GM21390 (cell line): ENCODE results near the gene PLEKHA5.
"Not testable (repeated sequence)": the region's sequence is repeated elsewhere in the genome, so short reads cannot be mapped to it uniquely, and the experiment has no call there.

Source experiments
- ATAC-seq: cut with Tn5 transposase; IDR thresholded peaks from one replicate; pipeline ENCODE4 v1.9.1; 2021; ENCODE audit not compliant: unreplicated experiment

The PLEKHA5 gene

DNA sequence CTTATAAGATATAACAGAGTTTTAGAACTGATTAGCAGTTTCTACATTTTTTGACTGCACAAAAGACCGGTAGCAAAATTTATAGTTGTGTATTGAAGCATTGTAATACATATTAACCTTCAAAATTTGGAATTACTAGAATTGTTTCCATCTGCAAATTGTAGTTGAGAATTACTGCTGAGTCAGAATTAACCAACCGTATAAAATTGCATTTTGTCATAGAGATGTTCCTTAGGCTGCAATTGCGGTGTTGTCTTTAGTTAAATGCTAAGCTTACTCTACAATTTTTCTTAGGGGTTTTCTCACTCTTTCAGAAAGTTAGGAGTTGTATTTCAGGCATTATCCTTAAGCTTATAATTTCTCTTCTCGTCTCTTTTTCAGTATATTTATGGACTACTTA lies 132.2 kb downstream of the PLEKHA5 start:
- ATAC-seq: no peak

DNA sequence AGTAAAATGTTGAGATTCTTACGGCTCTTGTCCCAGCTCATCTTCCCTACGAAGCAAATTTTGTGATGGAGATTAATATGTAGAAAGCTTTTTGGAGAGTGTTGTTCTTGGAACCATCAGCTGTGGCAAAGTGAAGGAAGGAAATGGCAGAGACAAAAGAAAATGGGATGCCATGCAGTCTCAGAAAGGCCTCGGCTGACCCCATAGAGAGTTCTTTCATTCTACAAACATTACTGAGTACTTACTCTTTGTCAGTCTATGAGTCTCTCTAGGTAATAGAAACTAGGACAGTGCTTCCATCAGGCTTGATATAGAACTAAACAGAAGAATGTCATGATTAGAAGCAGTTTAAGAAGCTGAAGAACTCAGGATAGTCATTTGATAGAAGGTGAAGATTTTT lies 134.1 kb downstream of the PLEKHA5 start:
- no peak for ATAC-seq

DNA sequence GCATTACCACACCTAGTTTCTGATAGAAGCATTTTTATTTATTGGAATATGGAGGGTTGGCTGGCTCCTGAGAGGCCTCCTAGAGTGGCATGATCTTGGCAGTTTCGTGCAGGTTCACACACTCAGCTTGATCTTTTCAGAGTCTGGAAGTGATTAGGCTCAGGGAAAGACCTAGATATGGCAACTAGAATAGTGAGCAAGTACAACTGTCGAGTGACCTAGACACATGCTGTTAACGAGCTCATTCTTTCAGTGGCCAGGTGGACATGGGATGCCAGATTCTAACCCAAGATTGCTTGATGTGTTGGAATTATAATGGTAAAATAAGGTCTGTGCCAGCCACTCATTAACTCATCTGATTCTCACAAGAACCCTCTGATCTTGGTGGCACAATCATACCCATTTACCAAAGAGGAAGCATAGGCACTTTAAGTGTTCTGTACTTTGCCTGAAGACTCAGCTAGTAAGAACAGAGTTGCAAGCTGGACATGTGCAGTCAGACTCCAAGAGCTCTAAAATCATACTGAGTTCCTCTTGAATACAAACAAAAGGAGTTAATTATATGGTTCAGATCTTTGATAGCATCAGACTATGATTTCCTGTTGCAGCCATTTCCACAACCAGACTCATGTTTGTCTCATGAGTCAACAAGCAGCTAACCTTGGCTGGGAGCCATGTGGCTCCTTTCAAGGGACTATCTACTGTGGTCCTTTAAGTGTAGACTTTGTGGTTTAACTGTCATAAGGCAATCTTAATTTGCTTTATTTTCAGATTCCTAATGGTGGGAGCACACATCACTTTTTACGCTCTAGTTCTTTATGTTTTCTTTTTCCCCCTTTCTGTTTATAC lies 144.2 kb downstream of the PLEKHA5 start:
- no peak for ATAC-seq

DNA sequence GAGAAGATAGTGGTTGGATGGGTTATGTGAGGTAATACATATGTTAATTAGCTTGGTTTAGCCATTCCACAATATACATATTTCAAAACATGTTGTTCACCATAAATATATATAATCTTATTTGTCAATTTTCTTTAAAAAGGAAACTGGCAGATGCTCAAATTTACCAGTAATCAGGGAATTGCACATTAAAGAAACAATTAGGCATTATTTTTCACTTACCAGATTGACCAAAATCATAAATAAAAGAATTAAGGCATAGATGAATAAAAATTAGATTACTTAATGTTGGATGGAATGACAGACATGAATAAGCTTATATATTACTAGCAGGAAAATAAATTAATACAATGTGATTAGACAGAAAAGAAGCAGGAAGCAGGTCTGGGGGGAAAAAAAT lies 147.2 kb downstream of the PLEKHA5 start:
- no peak for ATAC-seq

DNA sequence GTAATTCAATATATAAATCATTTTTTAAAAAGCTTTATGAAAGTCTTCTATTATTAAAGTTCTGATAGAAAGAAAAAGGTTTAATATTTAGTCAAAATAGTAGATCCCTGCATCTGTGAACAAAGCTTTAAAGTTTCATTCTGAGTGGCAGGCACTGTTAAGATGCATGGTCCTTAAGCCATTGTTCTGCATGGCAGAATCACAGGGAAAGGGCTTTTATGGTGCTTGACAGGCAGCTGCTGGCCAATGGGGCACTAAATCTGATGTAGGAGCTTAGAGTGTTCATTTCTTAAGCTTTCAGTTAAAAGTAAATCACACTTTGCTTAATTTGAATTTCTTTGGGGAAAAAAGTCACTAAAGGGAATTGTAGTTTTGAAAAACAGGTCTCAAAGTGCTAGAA lies 148.2 kb downstream of the PLEKHA5 start:
- no peak for ATAC-seq

DNA sequence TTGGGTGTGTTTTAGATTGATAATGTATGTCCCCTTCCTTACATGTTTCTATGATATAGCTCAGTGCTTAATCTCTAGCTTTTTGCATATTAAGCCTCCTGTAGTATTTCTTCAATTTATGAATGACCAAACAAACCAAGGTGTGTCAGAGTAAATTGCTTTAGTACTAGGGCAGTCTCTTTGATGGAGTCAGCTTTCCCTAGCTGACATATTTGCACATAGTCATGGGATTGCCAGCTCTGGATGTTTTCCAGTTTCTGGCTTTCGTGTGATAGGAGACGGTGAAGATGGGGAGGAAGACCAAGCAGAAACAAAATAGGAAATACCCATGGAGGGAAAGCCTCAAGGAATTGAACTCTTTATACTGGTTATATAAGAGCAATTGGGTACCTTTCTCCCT lies 148.9 kb downstream of the PLEKHA5 start:
- ATAC-seq: no peak

DNA sequence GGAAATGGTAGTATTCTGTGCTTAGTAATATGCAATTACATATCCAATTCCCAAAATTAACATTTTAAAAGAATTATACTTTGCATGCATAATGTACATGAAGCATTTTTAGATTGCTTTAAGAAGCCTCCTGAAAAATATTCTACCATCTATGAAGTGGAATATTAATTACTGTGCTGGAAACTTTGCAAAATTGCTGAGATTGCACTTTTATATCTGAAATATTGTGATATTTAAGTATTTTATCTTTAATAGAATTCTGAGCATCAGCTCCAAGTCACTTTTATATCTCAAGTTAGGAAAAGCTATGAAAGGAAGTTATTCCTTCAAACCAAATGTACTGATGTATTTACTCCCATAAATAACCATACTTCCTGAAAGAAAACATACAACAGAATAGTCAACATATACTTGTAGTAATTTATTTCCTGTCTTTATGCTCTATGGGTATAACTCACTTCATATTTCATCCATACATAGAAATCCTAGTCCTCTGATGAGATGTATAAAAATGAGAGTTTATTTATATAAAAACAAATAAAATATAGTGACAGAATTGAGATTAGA lies 152.7 kb downstream of the PLEKHA5 start:
- ATAC-seq: no peak

DNA sequence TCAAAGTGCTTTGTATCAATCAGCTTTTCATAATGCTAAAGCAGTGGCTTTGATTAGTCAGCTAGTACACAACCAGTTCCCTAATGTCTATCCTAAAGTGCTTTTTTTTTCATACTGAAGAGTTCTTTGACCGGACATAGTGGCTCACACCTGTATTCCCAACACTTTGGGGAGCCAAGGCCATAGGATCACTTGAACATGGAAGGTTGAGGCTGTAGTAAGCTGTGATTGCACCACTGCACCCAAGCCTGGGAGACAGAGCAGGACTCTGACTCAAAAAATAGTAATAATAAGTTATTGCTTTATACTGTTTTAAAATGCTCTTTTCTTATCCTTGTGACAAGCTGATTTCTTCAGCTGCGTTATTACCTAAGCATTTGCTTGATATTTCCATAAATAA lies 155.1 kb downstream of the PLEKHA5 start:
- no peak for ATAC-seq

DNA sequence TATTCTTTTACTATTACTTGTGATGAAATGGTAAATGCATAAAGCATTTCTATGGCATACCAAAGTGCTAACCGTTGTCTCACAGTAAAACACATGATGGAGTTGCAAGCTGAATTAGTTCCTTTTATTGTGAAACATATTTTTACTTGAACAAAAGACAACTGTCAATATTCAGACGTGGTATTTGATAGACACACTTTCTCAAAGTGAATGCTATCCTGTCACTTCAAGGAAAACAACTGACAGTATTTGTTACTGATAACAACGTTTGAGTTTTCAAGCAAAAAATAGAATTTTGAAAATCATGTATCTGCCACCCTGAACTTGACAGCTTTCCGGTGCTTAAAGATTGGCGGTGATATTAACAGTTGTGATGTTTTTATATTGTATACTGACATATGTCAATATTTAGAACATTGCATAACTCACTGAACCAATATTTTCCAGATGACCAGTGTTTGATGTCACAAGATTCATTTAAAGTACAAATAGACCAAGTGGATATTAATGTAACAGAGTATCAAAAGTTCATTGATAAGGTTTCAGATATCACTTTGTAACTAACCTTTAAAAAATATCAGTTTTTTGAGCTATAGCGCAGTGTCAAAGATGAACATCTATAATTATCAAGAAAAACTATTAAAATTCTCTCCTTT lies 156.4 kb downstream of the PLEKHA5 start:
- no peak for ATAC-seq

DNA sequence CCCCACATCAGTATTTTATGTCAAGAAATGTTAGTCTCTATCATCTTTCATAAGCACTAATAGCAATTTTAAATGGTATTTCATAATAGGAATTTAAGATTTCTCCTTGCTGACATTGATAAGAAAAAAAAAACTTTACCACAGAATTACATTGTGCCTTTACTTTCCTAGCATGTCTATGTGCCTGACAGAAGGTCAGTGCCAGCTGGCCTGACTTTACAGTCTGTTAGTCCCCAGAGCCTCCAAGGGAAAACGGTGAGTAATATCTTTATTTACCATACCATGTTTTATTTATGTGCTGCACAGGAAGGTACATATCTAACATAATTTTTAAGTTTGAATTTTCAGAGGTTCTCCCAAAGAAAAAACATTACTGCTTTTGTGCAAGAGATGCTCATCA lies 157.8 kb downstream of the PLEKHA5 start:
- ATAC-seq: no peak

DNA sequence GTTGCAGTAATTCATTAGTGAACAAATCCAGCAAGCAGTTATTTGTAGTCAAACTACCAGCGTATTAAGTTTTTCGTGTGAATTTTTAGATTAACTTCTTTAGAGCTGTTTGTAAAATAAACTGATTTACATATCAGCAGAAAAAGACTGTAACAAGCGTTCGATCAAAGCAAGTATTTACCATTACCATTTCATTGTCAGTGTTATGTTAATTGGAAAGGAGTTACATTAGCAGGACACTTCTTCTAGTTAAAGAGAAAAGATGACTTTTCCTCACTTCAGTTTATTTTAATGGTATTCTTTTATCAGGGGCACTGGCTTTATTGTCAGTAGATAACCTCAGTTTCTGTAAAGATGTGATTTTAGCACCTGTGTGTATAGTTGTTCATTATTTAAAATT lies 158.6 kb downstream of the PLEKHA5 start:
- no peak for ATAC-seq

DNA sequence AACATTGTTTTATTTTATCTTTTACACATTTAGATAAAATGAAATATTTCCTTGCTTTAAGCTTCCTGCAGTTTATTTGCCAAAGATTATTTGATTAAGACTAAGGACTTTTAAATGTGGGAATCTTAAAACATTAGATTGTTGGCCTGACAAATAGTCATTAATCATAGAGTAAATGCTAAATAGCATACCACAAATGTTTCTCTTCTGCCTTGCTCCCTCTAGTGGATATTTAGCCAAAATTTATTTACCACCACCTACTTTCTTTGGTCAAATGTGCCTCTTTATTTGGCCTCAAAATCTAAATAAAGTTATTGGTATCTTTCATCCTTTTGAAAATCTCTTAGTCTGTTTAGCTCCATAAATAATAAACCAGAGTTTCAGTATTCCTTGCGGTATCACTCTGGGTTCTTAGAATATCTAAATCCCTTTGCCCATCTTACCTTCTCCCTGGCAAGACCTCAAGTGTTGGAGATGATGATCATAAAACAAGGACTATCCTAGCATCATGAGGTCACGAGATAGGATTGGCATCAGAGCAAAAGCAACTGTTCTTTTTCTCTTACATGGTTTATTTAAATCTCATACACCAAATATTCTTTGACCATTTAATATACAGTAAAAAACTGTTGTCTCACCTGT lies 159.2 kb downstream of the PLEKHA5 start:
- ATAC-seq: no peak

DNA sequence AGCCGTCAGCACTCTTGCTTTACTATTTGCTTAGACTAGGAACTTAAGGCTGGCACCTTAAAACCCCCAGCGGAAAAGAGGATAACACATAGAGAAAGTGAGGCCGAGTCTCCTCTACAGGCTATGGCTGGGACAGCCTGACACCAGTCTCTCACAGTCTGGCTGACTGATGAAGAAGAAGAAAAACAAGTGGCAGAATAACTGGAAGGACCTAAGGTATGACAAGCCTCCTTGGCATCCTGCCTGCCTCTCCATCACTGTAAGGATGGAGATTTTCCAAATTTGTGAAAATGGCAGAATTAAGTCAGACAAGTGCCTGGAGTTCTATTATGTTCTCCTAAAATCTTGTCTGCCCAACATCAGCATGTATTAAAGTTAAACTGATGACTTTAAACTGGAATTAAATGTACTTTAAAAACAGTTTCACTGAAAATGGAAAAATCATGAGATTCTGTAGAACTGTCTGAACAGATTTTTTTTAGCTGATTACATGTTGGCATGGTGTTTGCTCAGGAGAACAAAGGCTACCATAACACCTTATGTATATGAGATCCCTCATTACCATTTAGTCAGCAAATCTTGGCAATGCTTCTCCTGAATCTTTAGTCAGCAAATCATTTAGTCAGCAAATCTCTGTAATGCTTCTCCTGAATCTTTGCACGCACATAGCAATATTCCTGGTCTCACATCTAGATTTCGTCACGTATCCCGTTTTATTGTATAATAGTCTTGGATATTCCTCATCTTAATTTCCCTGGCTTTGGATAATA lies 169.5 kb downstream of the PLEKHA5 start:
- ATAC-seq: no peak

DNA sequence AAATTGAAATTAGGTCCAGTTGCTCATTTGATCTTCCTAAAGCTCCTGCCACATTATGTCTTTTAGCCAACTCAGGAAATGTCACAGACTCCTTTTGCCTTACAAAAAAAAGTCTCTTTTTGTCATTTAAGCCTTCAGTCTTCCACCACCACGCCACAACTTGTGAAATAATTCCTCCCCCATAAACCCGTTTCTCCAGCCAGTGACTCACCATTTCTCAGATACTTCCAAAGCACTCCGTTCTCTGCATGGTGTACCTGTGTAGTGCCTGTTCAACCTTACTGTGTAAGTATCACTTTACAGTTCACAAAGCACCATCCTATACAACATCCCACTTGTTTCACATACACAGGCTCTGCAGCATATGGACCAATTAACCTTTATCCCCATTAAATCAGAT lies 170.2 kb downstream of the PLEKHA5 start:
- ATAC-seq: no peak

DNA sequence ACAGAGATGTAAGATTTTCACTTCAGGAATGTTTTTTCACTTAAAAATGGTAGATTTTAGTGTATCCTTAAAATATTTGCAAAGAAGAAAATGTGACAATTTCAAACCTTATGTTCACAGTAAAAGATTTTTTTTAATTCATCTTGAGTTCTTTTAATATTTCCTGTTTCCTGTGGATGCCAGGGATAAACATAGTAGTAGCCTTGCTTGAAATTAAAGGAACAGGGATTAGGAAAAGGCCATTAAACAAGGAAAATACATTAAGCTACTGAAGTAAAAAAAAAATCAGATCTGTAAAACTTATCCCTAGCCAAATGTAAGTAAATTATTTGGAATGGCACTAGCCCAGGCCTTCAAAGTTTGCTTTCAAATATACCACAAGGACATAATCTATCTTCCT lies 171.7 kb downstream of the PLEKHA5 start:
- ATAC-seq: no peak

DNA sequence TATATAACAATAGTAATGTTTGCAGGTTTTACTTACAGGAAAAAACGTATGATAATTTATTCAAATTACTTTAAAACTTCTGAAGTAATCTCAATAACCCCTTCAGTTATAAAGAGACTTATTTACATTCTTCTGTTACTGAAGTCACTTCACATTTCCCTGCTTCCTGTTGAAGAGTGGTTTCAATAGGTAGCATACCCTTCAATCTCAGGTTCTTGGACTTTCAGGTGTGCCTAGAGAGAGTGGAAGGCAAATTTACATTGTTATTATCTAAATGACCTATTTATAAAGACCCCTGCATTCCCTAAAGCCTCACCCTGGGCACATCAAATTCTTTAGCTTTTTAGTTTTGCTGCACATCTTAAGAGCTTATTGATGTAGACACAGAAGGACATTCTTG lies 172.2 kb downstream of the PLEKHA5 start:
- ATAC-seq: no peak

DNA sequence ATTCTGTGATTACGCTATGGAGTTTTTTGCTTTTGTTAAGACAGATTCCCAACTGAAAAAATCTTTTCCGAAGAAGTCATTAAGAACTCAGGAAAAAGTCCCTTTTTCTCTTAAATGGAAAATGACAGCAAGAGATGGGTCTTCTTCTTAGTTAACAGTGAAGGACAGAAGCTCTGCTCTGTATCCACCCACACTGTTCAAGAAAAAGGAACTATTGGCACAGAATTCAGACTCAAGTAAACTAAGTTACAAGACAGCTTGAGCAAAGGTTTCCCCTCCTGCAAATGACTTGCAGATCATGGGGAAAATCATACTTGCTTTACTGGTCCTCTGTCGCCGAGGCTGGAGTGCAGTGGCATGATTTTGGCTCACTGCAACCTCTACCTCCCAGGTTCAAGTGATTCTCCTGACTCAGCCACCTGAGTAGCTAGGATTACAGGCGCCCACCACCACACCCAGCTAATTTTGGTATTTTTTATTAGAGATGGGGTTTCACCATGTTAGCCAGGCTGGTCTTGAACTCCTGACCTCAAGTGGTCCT lies 172.6 kb downstream of the PLEKHA5 start:
- ATAC-seq: no peak

DNA sequence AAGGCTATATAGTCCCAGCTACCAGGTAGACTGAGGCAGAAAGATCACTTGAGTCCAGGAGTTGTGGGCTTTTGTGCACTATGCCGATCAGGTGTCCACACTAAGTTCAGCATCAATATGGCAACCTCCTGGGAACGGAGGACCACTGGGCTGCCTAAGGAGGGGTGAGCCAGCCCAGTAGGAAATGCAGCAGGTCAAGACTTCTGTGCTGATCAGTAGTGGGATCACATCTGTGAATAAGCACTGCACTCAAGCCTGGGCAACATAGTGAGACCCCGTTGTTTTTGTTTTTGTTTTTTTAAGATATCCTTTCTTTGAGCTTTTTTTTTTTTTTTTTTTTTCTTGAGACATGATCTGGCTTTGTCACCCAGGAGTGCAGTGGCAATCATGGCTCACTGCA lies 174.0 kb downstream of the PLEKHA5 start:
- no peak for ATAC-seq

DNA sequence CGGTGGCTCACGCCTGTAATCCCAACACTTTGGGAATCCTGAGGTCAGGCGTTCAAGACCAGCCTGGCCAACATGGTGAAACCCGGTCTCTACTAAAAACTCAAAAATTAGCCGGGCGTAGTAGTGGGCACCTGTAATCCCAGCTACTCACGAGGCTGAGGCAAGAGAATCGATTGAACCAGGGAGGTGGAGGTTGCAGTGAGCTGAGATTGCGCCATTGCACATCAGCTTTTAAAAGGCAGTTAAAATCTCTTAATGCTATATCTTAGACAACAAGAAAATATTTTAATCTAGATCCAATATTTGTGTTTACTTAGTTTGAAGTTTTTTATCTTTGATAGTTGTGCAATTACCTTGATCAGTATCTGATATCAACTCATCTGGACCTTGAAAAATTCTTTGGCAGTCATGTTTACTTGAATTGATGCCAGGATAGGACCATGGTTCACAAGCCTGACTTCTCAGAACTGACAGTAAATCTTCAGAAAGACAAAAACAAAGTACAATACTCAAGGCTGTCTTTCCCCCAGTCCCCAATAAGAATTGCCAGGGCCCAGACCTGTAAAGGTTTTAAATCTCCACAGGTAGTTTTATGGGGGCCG lies 174.7 kb downstream of the PLEKHA5 start:
- no peak for ATAC-seq

DNA sequence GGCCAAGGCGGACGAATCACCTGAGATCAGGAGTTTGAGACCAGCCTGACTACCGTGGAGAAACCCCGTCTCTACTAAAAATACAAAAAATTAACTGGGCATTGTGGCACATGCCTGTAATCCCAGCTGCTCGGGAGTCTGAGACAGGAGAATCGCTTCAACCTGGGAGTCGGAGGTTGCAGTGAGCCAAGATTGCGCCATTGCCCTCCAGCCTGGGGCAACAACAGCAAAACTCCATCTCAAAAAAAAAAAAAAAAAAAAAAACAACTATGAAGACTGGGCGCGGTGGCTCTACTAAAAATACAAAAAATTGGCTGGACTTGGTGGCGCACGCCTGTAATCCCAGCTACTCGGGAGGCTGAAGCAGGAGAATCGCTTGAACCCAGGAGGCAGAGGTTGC lies 176.1 kb downstream of the PLEKHA5 start:
- not testable (repeated sequence) for ATAC-seq
